OCI-LY1 (cell line): ENCODE measurements around the gene CETP.

Experiments used
- EZH2 ChIP-seq: fragments of 200-600 bp; sonication (generic), shearing (Covaris generic); IDR thresholded peaks from 2 replicates; pipeline ENCODE4 v1.8.0; 2017; ENCODE audit warnings: borderline replicate concordance, mixed run types, mild to moderate bottlenecking, antibody characterized with exemption, low read length, moderate library complexity, mixed read lengths
- TF ChIP-seq, protein P1 (sequence below): fragments of 200-600 bp; sonication (generic), shearing (Covaris generic); IDR thresholded peaks from 2 replicates; pipeline ENCODE4 v1.5.1; 2017; ENCODE audit warnings: mild to moderate bottlenecking, antibody characterized with exemption, low read length, moderate library complexity, mixed read lengths

GRCh38 chr16:56997931-56998330 lies 36.2 kb downstream of the CETP start:
- TF ChIP-seq, protein P1, sequence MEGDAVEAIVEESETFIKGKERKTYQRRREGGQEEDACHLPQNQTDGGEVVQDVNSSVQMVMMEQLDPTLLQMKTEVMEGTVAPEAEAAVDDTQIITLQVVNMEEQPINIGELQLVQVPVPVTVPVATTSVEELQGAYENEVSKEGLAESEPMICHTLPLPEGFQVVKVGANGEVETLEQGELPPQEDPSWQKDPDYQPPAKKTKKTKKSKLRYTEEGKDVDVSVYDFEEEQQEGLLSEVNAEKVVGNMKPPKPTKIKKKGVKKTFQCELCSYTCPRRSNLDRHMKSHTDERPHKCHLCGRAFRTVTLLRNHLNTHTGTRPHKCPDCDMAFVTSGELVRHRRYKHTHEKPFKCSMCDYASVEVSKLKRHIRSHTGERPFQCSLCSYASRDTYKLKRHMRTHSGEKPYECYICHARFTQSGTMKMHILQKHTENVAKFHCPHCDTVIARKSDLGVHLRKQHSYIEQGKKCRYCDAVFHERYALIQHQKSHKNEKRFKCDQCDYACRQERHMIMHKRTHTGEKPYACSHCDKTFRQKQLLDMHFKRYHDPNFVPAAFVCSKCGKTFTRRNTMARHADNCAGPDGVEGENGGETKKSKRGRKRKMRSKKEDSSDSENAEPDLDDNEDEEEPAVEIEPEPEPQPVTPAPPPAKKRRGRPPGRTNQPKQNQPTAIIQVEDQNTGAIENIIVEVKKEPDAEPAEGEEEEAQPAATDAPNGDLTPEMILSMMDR: no peak
- TF ChIP-seq EZH2: no peak
